NCI-H1694 treated with DMSO at 0.1 percent for 48 hours (cell line): Measurements from ENCODE around the gene CEP72.
"Not testable (repeated sequence)": the region's sequence is repeated elsewhere in the genome, so short reads cannot be mapped to it uniquely, and the experiment has no call there.

ENCODE experiments used
- DNase-seq: peaks from one replicate; lab custom pipeline; 2025; lab: John Stamatoyannopoulos, UW

The CEP72 gene

GRCh38 chr5:685262-686171, 73.4 kb downstream of the CEP72 start:
- no peak for DNase-seq

GRCh38 chr5:686172-686523, 74.0 kb downstream of the CEP72 start:
- not testable (repeated sequence) for DNase-seq

- DNase-seq = not testable (repeated sequence)
These were observed 74.8 kb downstream of the CEP72 start for GRCh38 chr5:686936-687335.

- not testable (repeated sequence) for DNase-seq
These were observed 76.3 kb downstream of the CEP72 start for GRCh38 chr5:688348-689010.

GRCh38 chr5:690293-690692, 78.2 kb downstream of the CEP72 start:
- DNase-seq = not testable (repeated sequence)

- DNase-seq = not testable (repeated sequence)
These were observed 78.9 kb downstream of the CEP72 start for GRCh38 chr5:691049-691448.

GRCh38 chr5:691817-692528, 79.8 kb downstream of the CEP72 start:
- DNase-seq = no peak

- not testable (repeated sequence) for DNase-seq
These were observed 80.4 kb downstream of the CEP72 start for GRCh38 chr5:692529-693041.

GRCh38 chr5:693271-694041, 81.3 kb downstream of the CEP72 start, which contains the start of gene TPPP:
TSS of gene TPPP (minus strand) at chr5:693352. CDS start at chr5:678060, 15,292 bp downstream.
- DNase-seq = peak; percentile 35

GRCh38 chr5:694042-694431, 81.9 kb downstream of the CEP72 start:
- DNase-seq = not testable (repeated sequence)

GRCh38 chr5:695475-695874, 83.3 kb downstream of the CEP72 start:
- DNase-seq = not testable (repeated sequence)

GRCh38 chr5:696191-696590, 84.1 kb downstream of the CEP72 start:
- DNase-seq = not testable (repeated sequence)

- DNase-seq = not testable (repeated sequence)
These were observed 84.9 kb downstream of the CEP72 start for GRCh38 chr5:696753-697702.
